ENCODE data around the gene SCYGR8. TPM values are rescaled to one million over a fixed set of nuclear protein-coding genes. Genes with fewer than 3 reads are reported as not detected.

SCYGR8 gene
- total and polyA plus RNA-seq, 10 of the 15 experiments (the other 5 are each of a cell fraction or from before 2014, with no cell fraction given) = not detected

GRCh38 chr2:227739351-227739750 is 6.3 kb upstream of the SCYGR8 start:
- H3K4me3 ChIP-seq = no peak overlapping the region
- no peaks in the 10 kb centered on the region for H3K4me1 ChIP-seq (ENCODE audit: control insufficient read depth, insufficient read depth, low read length)
- ChIA-PET SMC1A (ENCODE audit: uncharacterized antibody, unreplicated experiment) (interaction anchor here (1.8 kb wide), 1 partner anchor 27 kb away, joined by 6 read pairs; no protein-coding TSS in a partner anchor), POLR2A (no interaction called here), CTCF (interaction anchor here (0.7 to 3.8 kb wide), 5 partner anchors 27 to 261 kb away, joined by 3 to 24 read pairs (median 5); no protein-coding TSS in a partner anchor), RAD21 (ENCODE audit: unreplicated experiment) (no interaction called here)
- H3K9me3 ChIP-seq (replicated peaks; ENCODE audit: control insufficient read depth, insufficient read depth, low read length) = no peaks in the 10 kb centered on the region
- ATAC-seq = no peak
- no peaks in the 10 kb centered on the region for H4K20me1 ChIP-seq (ENCODE audit: control insufficient read depth, insufficient read depth)
- no peak for FAIRE-seq
- TF ChIP-seq CEBPB (IDR thresholded peaks at IDR 0.05; ENCODE audit: borderline replicate concordance in 1 of 2, low read depth in 2 of 2, low read length in 2 of 2) (no peak), STAT3 (IDR thresholded peaks at IDR 0.05; ENCODE audit: low read depth, low read length) (no peak), SIX5 (IDR thresholded peaks at IDR 0.05; ENCODE audit: low read depth, low read length, severe bottlenecking) (no peak), RAD21 (IDR thresholded peaks at IDR 0.05; ENCODE audit: insufficient read depth, low read depth, low read length) (no peak), MYB (IDR thresholded peaks at IDR 0.05; ENCODE audit: borderline replicate concordance, low read depth, low read length) (no peak), MYC (IDR thresholded peaks at IDR 0.05; ENCODE audit: insufficient read depth, insufficient read length, insufficient replicate concordance, low read length, severe bottlenecking) (no peak), SMC3 (IDR thresholded peaks at IDR 0.05; ENCODE audit: borderline replicate concordance, low read length) (no peak), NFIC (IDR thresholded peaks at IDR 0.05; ENCODE audit: low read depth, low read length) (no peak), TARDBP (IDR thresholded peaks at IDR 0.05; ENCODE audit: borderline replicate concordance) (no peak), EED (IDR thresholded peaks at IDR 0.05; ENCODE audit: low read depth) (no peak), EZH2 (IDR thresholded peaks at IDR 0.05; ENCODE audit: borderline replicate concordance, control insufficient read depth, low read depth, low read length) (no peak), ZBED1 (IDR thresholded peaks at IDR 0.05; ENCODE audit: borderline replicate concordance) (no peak), KLF5 (IDR thresholded peaks at IDR 0.05; ENCODE audit: partially characterized antibody) (no peak), SPI1 (IDR thresholded peaks at IDR 0.05; ENCODE audit: borderline replicate concordance, insufficient read depth, low read depth, low read length) (no peak)
- TF ChIP-seq, protein P1, sequence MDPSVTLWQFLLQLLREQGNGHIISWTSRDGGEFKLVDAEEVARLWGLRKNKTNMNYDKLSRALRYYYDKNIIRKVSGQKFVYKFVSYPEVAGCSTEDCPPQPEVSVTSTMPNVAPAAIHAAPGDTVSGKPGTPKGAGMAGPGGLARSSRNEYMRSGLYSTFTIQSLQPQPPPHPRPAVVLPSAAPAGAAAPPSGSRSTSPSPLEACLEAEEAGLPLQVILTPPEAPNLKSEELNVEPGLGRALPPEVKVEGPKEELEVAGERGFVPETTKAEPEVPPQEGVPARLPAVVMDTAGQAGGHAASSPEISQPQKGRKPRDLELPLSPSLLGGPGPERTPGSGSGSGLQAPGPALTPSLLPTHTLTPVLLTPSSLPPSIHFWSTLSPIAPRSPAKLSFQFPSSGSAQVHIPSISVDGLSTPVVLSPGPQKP (IDR thresholded peaks at IDR 0.05; ENCODE audit: low read depth, low read length) = no peak
- TF ChIP-seq, protein P2, sequence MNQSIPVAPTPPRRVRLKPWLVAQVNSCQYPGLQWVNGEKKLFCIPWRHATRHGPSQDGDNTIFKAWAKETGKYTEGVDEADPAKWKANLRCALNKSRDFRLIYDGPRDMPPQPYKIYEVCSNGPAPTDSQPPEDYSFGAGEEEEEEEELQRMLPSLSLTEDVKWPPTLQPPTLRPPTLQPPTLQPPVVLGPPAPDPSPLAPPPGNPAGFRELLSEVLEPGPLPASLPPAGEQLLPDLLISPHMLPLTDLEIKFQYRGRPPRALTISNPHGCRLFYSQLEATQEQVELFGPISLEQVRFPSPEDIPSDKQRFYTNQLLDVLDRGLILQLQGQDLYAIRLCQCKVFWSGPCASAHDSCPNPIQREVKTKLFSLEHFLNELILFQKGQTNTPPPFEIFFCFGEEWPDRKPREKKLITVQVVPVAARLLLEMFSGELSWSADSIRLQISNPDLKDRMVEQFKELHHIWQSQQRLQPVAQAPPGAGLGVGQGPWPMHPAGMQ (IDR thresholded peaks at IDR 0.05; ENCODE audit: borderline replicate concordance) = no peak
- H3K27me3 ChIP-seq (replicated peaks in 1 of 2; ENCODE audit: control insufficient read depth in 2 of 2, insufficient read depth in 2 of 2, low read length in 1 of 2) = no peaks in the 10 kb centered on the region
- DNase-seq (ENCODE audit: low read depth, low spot score) = no peak
- no peak overlapping the region for H3K9ac ChIP-seq (ENCODE audit: control insufficient read depth, insufficient read depth, low read length)
- H3K79me2 ChIP-seq (ENCODE audit: control insufficient read depth, insufficient read depth, low read length) = no peaks in the 10 kb centered on the region
- BruUV-seq (replicated peaks) = no TSS peak
- WGBS (ENCODE audit: insufficient coverage, insufficient replicate concordance, low lambda C conversion rate, missing lambda C conversion rate) = 77% methylated on average over 14 of the region's 14 CpGs
- intact Hi-C loops (cut with micrococcal nuclease; ENCODE audit: unreplicated experiment) (no loop called here), in situ Hi-C loops (cut with MboI) (no loop called here)
- no peaks in the 10 kb centered on the region for H3K36me3 ChIP-seq (ENCODE audit: control insufficient read depth in 2 of 2, insufficient read depth in 2 of 2, low read length in 1 of 2)
- no peak overlapping the region for H3K27ac ChIP-seq (ENCODE audit: control insufficient read depth, insufficient read depth)
- H3K4me2 ChIP-seq (ENCODE audit: control insufficient read depth, insufficient read depth) = no peak overlapping the region
- no peak overlapping the region for H2AFZ ChIP-seq (ENCODE audit: control insufficient read depth, low read depth, low read length)
